Stimulated activated CD8-positive, alpha-beta memory T cell treated with anti-CD3 and anti-CD28 coated beads, Interleukin-7, amount 100 ng/mL, for 1 hour (primary cell): ENCODE measurements around the gene NBEAL2.

Experiments
- DNase-seq, 2 donors: peaks; one replicate each; pipeline ENCODE4 v3.0.0-alpha.2; 2020; ENCODE audit warnings: low read depth in 2 of 2

The NBEAL2 gene

GRCh38 chr3:46999516-47000197 is 20.2 kb downstream of the NBEAL2 start:
- no peak for DNase-seq

GRCh38 chr3:47000198-47000815 is 20.8 kb downstream of the NBEAL2 start:
- DNase-seq = no peak

GRCh38 chr3:47000922-47001730 is 21.7 kb downstream of the NBEAL2 start:
- DNase-seq = no peak

GRCh38 chr3:47001731-47002170 is 22.3 kb downstream of the NBEAL2 start:
- no peak for DNase-seq

- DNase-seq = no peak
Observed at GRCh38 chr3:47002171-47003055, 22.9 kb downstream of the NBEAL2 start.

- no peak for DNase-seq
Observed at GRCh38 chr3:47003056-47003410, 23.6 kb downstream of the NBEAL2 start.

- DNase-seq = no peak
Observed at GRCh38 chr3:47003461-47004368, 24.2 kb downstream of the NBEAL2 start.

GRCh38 chr3:47004369-47005211 is 25.1 kb downstream of the NBEAL2 start:
- DNase-seq = no peak

GRCh38 chr3:47005212-47006144 is 26.0 kb downstream of the NBEAL2 start:
- DNase-seq = no peak

- no peak for DNase-seq
Observed at GRCh38 chr3:47006145-47006651, 26.7 kb downstream of the NBEAL2 start.

GRCh38 chr3:47007001-47007400 is 27.5 kb downstream of the NBEAL2 start:
- DNase-seq = no peak

- DNase-seq = no peak
Observed at GRCh38 chr3:47007482-47008233, 28.2 kb downstream of the NBEAL2 start.

- DNase-seq = no peak
Observed at GRCh38 chr3:47008234-47008796, 28.8 kb downstream of the NBEAL2 start.

GRCh38 chr3:47008851-47009224 is 29.4 kb downstream of the NBEAL2 start:
- no peak for DNase-seq

GRCh38 chr3:47009225-47010110 is 30.0 kb downstream of the NBEAL2 start:
- DNase-seq = peak; percentile 48 to 52

GRCh38 chr3:47010111-47010712 is 30.7 kb downstream of the NBEAL2 start:
- no peak for DNase-seq
